ENCODE data around the gene LUZP1.

DNA sequence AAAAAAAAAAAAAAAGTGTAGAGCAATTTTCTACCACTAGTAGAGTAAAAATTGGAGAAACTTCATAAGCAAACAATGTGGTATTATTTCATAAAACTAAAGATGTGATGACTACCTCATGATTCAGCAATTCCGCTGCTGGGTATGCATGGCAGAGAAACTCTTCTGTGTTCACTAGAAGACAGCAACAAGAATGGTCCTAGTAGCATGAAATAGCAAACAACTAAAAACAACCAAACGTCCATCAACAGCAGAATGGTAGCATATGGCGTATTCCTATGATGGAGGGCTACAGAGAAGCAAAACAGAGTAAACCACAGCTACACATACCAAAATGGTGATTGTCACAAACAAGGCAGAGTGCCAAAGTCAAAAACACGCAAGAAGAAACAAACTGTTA, 29.7 kb upstream of the LUZP1 start:
- TF ChIP-seq, protein P1, sequence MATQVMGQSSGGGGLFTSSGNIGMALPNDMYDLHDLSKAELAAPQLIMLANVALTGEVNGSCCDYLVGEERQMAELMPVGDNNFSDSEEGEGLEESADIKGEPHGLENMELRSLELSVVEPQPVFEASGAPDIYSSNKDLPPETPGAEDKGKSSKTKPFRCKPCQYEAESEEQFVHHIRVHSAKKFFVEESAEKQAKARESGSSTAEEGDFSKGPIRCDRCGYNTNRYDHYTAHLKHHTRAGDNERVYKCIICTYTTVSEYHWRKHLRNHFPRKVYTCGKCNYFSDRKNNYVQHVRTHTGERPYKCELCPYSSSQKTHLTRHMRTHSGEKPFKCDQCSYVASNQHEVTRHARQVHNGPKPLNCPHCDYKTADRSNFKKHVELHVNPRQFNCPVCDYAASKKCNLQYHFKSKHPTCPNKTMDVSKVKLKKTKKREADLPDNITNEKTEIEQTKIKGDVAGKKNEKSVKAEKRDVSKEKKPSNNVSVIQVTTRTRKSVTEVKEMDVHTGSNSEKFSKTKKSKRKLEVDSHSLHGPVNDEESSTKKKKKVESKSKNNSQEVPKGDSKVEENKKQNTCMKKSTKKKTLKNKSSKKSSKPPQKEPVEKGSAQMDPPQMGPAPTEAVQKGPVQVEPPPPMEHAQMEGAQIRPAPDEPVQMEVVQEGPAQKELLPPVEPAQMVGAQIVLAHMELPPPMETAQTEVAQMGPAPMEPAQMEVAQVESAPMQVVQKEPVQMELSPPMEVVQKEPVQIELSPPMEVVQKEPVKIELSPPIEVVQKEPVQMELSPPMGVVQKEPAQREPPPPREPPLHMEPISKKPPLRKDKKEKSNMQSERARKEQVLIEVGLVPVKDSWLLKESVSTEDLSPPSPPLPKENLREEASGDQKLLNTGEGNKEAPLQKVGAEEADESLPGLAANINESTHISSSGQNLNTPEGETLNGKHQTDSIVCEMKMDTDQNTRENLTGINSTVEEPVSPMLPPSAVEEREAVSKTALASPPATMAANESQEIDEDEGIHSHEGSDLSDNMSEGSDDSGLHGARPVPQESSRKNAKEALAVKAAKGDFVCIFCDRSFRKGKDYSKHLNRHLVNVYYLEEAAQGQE (IDR thresholded peaks at IDR 0.05): no peak
- TF ChIP-seq RAD21 (IDR thresholded peaks at IDR 0.05) (no peak), TAF1 (conservative IDR thresholded peaks at IDR 0.05) (no peak), YY1 (IDR thresholded peaks at IDR 0.05) (no peak), EGR1 (IDR thresholded peaks at IDR 0.05; ENCODE audit: low read depth in 2 of 2) (no peak)
- TF ChIP-seq, protein P2, sequence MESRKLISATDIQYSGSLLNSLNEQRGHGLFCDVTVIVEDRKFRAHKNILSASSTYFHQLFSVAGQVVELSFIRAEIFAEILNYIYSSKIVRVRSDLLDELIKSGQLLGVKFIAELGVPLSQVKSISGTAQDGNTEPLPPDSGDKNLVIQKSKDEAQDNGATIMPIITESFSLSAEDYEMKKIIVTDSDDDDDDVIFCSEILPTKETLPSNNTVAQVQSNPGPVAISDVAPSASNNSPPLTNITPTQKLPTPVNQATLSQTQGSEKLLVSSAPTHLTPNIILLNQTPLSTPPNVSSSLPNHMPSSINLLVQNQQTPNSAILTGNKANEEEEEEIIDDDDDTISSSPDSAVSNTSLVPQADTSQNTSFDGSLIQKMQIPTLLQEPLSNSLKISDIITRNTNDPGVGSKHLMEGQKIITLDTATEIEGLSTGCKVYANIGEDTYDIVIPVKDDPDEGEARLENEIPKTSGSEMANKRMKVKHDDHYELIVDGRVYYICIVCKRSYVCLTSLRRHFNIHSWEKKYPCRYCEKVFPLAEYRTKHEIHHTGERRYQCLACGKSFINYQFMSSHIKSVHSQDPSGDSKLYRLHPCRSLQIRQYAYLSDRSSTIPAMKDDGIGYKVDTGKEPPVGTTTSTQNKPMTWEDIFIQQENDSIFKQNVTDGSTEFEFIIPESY (IDR thresholded peaks at IDR 0.05): no peak
- TF ChIP-seq, protein P3, sequence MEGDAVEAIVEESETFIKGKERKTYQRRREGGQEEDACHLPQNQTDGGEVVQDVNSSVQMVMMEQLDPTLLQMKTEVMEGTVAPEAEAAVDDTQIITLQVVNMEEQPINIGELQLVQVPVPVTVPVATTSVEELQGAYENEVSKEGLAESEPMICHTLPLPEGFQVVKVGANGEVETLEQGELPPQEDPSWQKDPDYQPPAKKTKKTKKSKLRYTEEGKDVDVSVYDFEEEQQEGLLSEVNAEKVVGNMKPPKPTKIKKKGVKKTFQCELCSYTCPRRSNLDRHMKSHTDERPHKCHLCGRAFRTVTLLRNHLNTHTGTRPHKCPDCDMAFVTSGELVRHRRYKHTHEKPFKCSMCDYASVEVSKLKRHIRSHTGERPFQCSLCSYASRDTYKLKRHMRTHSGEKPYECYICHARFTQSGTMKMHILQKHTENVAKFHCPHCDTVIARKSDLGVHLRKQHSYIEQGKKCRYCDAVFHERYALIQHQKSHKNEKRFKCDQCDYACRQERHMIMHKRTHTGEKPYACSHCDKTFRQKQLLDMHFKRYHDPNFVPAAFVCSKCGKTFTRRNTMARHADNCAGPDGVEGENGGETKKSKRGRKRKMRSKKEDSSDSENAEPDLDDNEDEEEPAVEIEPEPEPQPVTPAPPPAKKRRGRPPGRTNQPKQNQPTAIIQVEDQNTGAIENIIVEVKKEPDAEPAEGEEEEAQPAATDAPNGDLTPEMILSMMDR (IDR thresholded peaks at IDR 0.05; ENCODE audit: low read depth, low read length, missing input control): no peak

All from liver (tissue), 3 donors.